WTC11 (cell line): Measurements from ENCODE around the gene BDH1.
"Not testable (repeated sequence)": the region's sequence is repeated elsewhere in the genome, so short reads cannot be mapped to it uniquely, and the experiment has no call there.

Source experiments
- ATF2 ChIP-seq: sonication (generic); formaldehyde crosslinking; IDR thresholded peaks from 2 replicates; pipeline ENCODE4 v1.8.1; 2022; ENCODE audit warnings: low read depth, missing genetic modification reagents, borderline replicate concordance
- TF ChIP-seq, protein P1 (sequence below): fragments of 200-600 bp; IDR thresholded peaks from 2 replicates; pipeline ENCODE4 v1.8.0; 2022; ENCODE audit warnings: antibody characterized with exemption

DNA sequence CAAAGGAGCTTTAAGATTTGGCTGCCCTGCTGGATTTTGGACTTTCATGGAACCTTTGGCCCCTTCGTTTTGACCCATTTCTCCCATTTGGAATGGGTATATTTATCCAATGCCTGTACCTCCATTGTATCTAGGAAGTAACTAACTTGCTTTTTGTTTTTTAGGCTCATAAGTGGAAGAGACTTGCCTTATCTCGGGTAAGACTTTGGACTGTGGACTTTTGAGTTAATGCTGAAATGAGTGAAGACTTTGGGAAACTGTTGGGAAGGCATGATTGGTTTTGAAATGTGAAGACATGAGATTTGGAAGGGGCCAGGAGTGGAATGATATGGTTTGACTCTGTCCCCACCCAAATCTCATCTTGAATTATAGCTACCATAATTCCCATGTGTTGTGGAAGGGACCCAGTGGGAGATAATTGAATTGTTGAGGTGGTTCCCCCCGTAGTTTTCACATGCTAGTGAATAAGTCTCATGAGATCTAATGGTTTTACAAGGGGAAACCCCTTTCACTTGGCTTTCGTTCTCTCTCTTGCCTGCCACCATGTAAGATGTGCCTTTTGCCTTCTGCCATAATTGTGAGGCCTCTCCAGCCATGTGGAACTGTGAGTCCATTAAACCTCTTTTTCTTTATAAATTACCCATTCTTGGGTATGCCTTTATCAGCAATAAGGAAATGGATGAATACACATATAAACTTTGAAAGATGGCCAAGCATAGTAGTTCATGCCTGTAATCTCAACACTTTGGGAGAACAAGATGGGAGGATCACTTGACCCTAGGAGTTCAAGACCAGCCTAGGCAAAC, 15.5 kb upstream of the BDH1 start:
- not testable (repeated sequence) for TF ChIP-seq ATF2 (CRISPR knock-in tag)
- TF ChIP-seq, protein P1, sequence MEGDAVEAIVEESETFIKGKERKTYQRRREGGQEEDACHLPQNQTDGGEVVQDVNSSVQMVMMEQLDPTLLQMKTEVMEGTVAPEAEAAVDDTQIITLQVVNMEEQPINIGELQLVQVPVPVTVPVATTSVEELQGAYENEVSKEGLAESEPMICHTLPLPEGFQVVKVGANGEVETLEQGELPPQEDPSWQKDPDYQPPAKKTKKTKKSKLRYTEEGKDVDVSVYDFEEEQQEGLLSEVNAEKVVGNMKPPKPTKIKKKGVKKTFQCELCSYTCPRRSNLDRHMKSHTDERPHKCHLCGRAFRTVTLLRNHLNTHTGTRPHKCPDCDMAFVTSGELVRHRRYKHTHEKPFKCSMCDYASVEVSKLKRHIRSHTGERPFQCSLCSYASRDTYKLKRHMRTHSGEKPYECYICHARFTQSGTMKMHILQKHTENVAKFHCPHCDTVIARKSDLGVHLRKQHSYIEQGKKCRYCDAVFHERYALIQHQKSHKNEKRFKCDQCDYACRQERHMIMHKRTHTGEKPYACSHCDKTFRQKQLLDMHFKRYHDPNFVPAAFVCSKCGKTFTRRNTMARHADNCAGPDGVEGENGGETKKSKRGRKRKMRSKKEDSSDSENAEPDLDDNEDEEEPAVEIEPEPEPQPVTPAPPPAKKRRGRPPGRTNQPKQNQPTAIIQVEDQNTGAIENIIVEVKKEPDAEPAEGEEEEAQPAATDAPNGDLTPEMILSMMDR, result not testable (repeated sequence)
